ENCODE measurements around the gene FGA. TPM values are rescaled to one million over a fixed set of nuclear protein-coding genes. Genes with fewer than 3 reads are reported as not detected.

The FGA gene
- total and polyA plus RNA-seq, 4 donors = 8,747 to 25,210 (median 14,399) TPM

GRCh38 chr4:154608361-154609252, 18.1 kb upstream of the FGA start (continued):
- TF ChIP-seq ATF3 (IDR thresholded peaks at IDR 0.05) (no peak), HNF4G (IDR thresholded peaks at IDR 0.05) (no peak)

- TF ChIP-seq SP1 (IDR thresholded peaks at IDR 0.05) = peak; percentile 12
- no peak for TF ChIP-seq ATF3 (IDR thresholded peaks at IDR 0.05)
- TF ChIP-seq REST (IDR thresholded peaks at IDR 0.05) = peak; percentile 14
- TF ChIP-seq RXRA (IDR thresholded peaks at IDR 0.05) = no peak
- peak in 1 of 2 donors; percentile 26 for TF ChIP-seq HNF4A (conservative IDR thresholded peaks at IDR 0.05)
- TF ChIP-seq YY1 (IDR thresholded peaks at IDR 0.05) = peak; percentile 11
- 42% methylated on average over 6 of the region's 6 CpGs for WGBS
- H3K4me1 ChIP-seq (ENCODE audit: control insufficient read depth in 4 of 4, insufficient read depth in 4 of 4, low read length in 3 of 4) = peaks cover 0 to 22% (median 0%) of the 10 kb centered on the region in 4 donors
- H3K27me3 ChIP-seq (ENCODE audit: control insufficient read depth in 4 of 4, insufficient read depth in 4 of 4, low read length in 3 of 4) = no peaks in the 10 kb centered on the region
- H3K9ac ChIP-seq (ENCODE audit: low read depth in 1 of 2, low read length in 2 of 2) = peak overlapping the region; percentile 36 to 57
- H3K4me3 ChIP-seq (ENCODE audit: low read depth in 1 of 3, low read length in 3 of 3) = peak overlapping the region; percentile 51 to 87 (median 53)
- no peak for DNase-seq (ENCODE audit: low spot score)
- H3K36me3 ChIP-seq (ENCODE audit: control insufficient read depth in 4 of 4, insufficient read depth in 3 of 4, low read depth in 1 of 4, low read length in 3 of 4) = peaks cover 2 to 46% (median 31%) of the 10 kb centered on the region in 4 donors
- no peaks in the 10 kb centered on the region for H3K9me3 ChIP-seq (ENCODE audit: control insufficient read depth in 4 of 4, low read length in 3 of 4)
- peak overlapping the region in 1 of 2 donors; percentile 43 for H3K27ac ChIP-seq (ENCODE audit: low read depth in 1 of 2, low read length in 2 of 2)
Measured at GRCh38 chr4:154606728-154607723, 16.5 kb upstream of the FGA start.

- no peak for DNase-seq (ENCODE audit: low spot score)
- Histone ChIP-seq H3K27me3 (ENCODE audit: control insufficient read depth in 4 of 4, insufficient read depth in 4 of 4, low read length in 3 of 4) (no peaks in the 10 kb centered on the region), H3K36me3 (ENCODE audit: control insufficient read depth in 4 of 4, insufficient read depth in 3 of 4, low read depth in 1 of 4, low read length in 3 of 4) (peaks cover 2 to 36% (median 24%) of the 10 kb centered on the region in 4 donors), H3K9me3 (ENCODE audit: control insufficient read depth in 4 of 4, low read length in 3 of 4) (no peaks in the 10 kb centered on the region), H3K27ac (ENCODE audit: low read depth in 1 of 2, low read length in 2 of 2) (no peak overlapping the region), H3K9ac (ENCODE audit: low read depth in 1 of 2, low read length in 2 of 2) (peak overlapping the region in 1 of 2 donors; percentile 32), H3K4me3 (ENCODE audit: low read depth in 1 of 3, low read length in 3 of 3) (no peak overlapping the region), H3K4me1 (ENCODE audit: control insufficient read depth in 4 of 4, insufficient read depth in 4 of 4, low read length in 3 of 4) (peaks cover 0 to 21% (median 2%) of the 10 kb centered on the region in 4 donors)
- 61% methylated on average over 4 of the region's 4 CpGs for WGBS
- TF ChIP-seq ZBTB33 (IDR thresholded peaks at IDR 0.05) (peak; percentile 60), GABPA (IDR thresholded peaks at IDR 0.05 in 1 of 2, conservative IDR thresholded peaks at IDR 0.05 in 1 of 2) (no peak), FOXA1 (IDR thresholded peaks at IDR 0.05) (no peak), EGR1 (IDR thresholded peaks at IDR 0.05; ENCODE audit: low read depth in 2 of 2) (no peak), HNF4A (conservative IDR thresholded peaks at IDR 0.05) (no peak), YY1 (IDR thresholded peaks at IDR 0.05) (no peak), ATF3 (IDR thresholded peaks at IDR 0.05) (no peak), SP1 (IDR thresholded peaks at IDR 0.05) (no peak), REST (IDR thresholded peaks at IDR 0.05) (no peak), TAF1 (conservative IDR thresholded peaks at IDR 0.05) (no peak), HNF4G (IDR thresholded peaks at IDR 0.05) (no peak), RXRA (IDR thresholded peaks at IDR 0.05) (no peak)
Measured at GRCh38 chr4:154604696-154605200, 14.2 kb upstream of the FGA start.
